Epithelial cell of proximal tubule (primary cell): Measurements from ENCODE around the gene CHMP1B. TPM values are rescaled to one million over a fixed set of nuclear protein-coding genes. Genes with fewer than 3 reads are reported as not detected.

Experiments used
- DNase-seq: peaks from one replicate; pipeline ENCODE4 v3.0.0-alpha.2; 2011; ENCODE audit warnings: low read depth
- H3K4me3 ChIP-seq: 2 replicates; pipeline ENCODE4 v1.5.1; 2011; ENCODE audit warnings: low read depth, mild to moderate bottlenecking, low read length
- total RNA-seq: library from RNA; depleted of rRNA; stranded (reverse); fragments of >200 nt; gene quantifications from 2 replicates; pipeline ENCODE4 v1.2.3, GENCODE V29; 2015
- TF ChIP-seq, protein P1 (sequence below): conservative IDR thresholded peaks from 2 replicates; pipeline ENCODE4 v1.5.1; 2012; ENCODE audit warnings: low read depth, mild to moderate bottlenecking, low read length

The CHMP1B gene
- total RNA-seq, 1 donor from 2014 or later: 69.8 TPM

DNA sequence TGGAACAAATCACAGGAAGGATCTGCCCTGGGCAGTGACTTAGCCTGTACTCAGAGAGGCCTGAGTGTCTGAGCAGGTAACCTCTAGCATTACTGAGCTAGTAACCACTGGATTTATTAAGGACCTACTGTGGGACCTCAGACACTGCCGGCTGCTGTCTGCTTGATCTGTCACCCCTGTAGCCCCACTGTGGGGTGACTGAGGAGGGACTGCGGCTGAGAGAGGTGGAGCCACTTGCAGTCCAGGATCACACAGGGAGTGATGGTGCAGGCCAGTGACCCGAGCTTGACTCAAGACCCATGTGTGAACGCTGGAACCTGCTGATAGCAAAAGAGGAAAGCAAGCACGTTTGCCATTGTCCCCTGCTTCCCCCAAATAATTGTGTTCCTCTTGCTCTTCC is 15.6 kb downstream of the CHMP1B start:
- DNase-seq: no peak
- TF ChIP-seq, protein P1, sequence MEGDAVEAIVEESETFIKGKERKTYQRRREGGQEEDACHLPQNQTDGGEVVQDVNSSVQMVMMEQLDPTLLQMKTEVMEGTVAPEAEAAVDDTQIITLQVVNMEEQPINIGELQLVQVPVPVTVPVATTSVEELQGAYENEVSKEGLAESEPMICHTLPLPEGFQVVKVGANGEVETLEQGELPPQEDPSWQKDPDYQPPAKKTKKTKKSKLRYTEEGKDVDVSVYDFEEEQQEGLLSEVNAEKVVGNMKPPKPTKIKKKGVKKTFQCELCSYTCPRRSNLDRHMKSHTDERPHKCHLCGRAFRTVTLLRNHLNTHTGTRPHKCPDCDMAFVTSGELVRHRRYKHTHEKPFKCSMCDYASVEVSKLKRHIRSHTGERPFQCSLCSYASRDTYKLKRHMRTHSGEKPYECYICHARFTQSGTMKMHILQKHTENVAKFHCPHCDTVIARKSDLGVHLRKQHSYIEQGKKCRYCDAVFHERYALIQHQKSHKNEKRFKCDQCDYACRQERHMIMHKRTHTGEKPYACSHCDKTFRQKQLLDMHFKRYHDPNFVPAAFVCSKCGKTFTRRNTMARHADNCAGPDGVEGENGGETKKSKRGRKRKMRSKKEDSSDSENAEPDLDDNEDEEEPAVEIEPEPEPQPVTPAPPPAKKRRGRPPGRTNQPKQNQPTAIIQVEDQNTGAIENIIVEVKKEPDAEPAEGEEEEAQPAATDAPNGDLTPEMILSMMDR: no peak
- no peak overlapping the region for H3K4me3 ChIP-seq

DNA sequence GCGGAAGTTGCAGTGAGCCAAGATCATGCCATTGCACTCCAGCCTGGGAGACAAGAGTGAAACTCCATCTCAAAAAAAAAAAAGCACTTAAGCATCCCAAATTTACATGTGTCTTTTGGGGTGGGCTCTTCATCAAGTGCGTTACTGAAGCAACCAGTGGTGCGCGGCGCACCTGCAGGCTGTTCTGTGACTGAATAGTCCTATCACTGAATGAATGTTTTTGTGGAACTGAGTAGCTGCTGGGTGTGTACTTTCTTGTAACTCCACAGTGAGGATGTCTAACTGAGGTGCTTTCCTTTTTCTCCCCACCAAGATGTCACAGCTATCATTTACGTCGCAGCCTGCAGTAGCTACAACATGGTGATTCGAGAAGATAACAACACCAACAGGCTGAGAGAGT is 17.0 kb downstream of the CHMP1B start:
- DNase-seq: no peak
- no peak overlapping the region for H3K4me3 ChIP-seq
- TF ChIP-seq, protein P1: no peak

DNA sequence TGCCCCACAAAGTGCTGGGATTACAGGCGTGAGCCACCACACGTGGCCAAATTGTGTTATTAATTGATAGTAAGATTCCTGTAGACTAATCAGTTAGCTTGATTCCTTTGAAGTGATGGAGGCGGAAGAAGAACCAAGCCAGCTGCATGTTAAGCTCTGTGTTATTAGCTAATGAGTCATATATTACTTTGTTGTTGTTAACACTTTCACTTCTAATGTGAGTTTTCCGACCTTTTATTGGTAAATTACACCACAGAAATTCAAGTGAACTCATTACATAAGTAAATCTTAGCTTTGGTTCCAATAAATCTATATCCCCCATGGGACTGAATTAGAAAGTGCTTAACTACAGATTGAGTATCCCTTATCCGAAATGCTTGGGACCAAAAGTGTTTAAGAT is 20.3 kb downstream of the CHMP1B start:
- DNase-seq: no peak
- no peak overlapping the region for H3K4me3 ChIP-seq
- TF ChIP-seq, protein P1: no peak

DNA sequence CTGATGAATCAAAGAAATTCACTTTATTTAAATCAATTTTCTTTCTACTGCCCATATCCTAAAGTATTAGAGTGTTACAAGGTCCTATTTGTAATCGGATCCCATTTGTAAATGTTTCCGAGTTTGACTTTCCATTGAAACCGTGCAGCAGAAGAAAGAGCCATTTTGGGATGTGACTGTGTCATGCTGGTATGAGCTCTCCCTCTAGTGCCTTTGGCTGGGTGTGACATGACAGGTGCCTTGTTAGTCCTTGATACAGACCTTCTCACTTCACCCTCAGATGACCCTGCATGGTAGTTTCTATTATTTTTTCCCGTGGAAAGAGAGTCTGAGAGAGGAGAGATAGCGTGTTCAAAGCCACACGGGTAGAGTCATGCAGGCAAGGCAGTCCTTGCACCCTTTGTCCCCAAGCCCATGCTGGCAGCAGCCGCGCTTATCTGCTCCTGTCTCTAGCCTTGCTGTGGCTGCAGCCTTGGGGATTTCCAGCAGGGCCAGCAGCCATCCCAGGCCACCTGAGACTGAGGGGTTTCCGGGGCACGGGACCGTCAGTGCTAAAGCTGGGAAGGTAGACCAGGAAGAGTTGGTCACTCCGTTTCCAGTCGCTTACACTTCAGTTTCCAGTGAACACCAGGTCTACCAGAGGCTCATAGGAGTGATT is 21.4 kb downstream of the CHMP1B start:
- TF ChIP-seq, protein P1: peak; percentile 70
- no peak for DNase-seq
- no peak overlapping the region for H3K4me3 ChIP-seq

DNA sequence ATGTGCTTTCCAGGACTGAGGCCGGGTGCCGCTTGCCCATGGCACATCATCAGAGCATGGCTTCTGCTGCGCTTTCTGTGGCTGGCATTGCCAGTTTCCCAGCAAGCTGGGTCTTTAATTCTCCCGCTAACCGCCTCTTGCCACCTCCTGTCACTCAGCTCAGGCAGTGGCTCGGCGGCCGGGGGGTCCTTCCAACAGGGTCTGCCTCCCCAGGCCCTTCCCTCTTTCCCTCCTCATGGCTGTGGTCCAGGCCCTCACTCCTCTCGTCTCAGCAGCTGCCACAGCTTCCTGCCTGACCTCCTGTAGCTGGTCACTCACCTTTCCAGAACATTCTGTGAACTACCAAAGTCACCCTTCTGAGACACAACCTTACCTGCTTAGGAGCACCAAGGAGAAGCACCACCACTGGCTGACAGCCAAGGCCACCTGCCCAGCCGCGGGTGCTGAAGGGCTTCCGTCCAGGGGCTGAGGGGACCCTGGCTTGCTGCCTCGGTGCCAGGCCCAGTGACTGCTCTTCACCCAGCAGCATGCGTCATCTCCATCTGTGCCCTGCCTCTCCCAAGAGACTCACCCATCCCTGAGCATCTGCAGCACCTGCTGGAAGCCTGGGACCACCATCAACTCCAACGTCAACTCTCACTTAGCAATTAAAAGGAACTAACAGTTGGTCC is 22.6 kb downstream of the CHMP1B start:
- H3K4me3 ChIP-seq: no peak overlapping the region
- TF ChIP-seq, protein P1: no peak
- DNase-seq: no peak

DNA sequence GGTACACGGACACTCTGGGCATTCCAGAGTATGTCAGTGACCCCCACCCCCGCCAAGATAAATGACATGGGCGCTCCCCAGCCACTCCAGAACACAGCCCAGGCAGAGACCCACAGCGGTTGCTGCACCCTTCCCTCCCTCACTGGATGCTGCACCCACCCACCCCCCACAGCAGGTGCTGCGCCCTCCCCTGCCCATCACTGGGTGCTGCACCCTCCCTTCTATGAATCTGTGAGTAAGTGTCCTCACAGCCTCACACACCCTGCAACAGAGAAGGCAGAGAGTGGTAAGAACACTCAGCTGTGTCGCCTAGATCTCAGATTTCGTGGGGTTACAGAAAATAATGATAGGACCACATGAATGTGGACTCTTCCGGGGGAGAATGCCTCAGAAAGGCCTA is 23.5 kb downstream of the CHMP1B start:
- H3K4me3 ChIP-seq: no peak overlapping the region
- DNase-seq: no peak
- TF ChIP-seq, protein P1: no peak
